H9 (cell line): ENCODE measurements around the gene KANSL1. TPM values are rescaled to one million over a fixed set of nuclear protein-coding genes. Genes with fewer than 3 reads are reported as not detected.
A peak's percentile ranks its signal among the peaks of the same experiment; 100 is the strongest.

Experiments used
- DNase-seq: peaks from one replicate; pipeline ENCODE4 v3.0.0-alpha.2; 2017
- H2AFZ ChIP-seq: one replicate; pipeline ENCODE4 v1.6.1; 2013; ENCODE audit warnings: mild to moderate bottlenecking, low read length, control low read depth, moderate library complexity
- H2AK5ac ChIP-seq: 2 replicates; pipeline ENCODE4 v1.6.1; 2013; ENCODE audit warnings: low read length, control low read depth, mixed read lengths; ENCODE audit not compliant: insufficient read length
- H2BK120ac ChIP-seq: one replicate; pipeline ENCODE4 v1.6.1; 2013; ENCODE audit warnings: low read depth, mild to moderate bottlenecking, low read length, control low read depth, inconsistent platforms; ENCODE audit not compliant: poor library complexity, severe bottlenecking
- H2BK12ac ChIP-seq: 2 replicates; pipeline ENCODE4 v1.6.1; 2013; ENCODE audit warnings: low read length, control low read depth, mixed read lengths, low read depth; ENCODE audit not compliant: insufficient read length
- H2BK15ac ChIP-seq: 2 replicates; pipeline ENCODE4 v1.6.1; 2013; ENCODE audit warnings: low read depth, low read length, control low read depth
- H2BK20ac ChIP-seq: one replicate; pipeline ENCODE4 v1.6.1; 2013; ENCODE audit warnings: low read depth, mild to moderate bottlenecking, low read length, control low read depth, inconsistent platforms; ENCODE audit not compliant: poor library complexity, severe bottlenecking
- H2BK5ac ChIP-seq: 2 replicates; pipeline ENCODE4 v1.6.1; 2013; ENCODE audit warnings: low read length, control low read depth, mixed read lengths; ENCODE audit not compliant: insufficient read length
- H3K14ac ChIP-seq: 2 replicates; pipeline ENCODE4 v1.6.1; 2013; ENCODE audit warnings: low read length, control low read depth; ENCODE audit not compliant: insufficient read depth
- H3K18ac ChIP-seq: 2 replicates; pipeline ENCODE4 v1.6.1; 2013; ENCODE audit warnings: low read depth, mild to moderate bottlenecking, mixed read lengths, low read length, control low read depth; ENCODE audit not compliant: insufficient read length
- H3K23ac ChIP-seq: 2 replicates; pipeline ENCODE4 v1.6.1; 2013; ENCODE audit warnings: low read length, control low read depth, mixed read lengths, low read depth; ENCODE audit not compliant: insufficient read length
- H3K23me2 ChIP-seq: 2 replicates; pipeline ENCODE4 v1.6.1; 2013; ENCODE audit warnings: low read depth, mild to moderate bottlenecking, mixed read lengths, low read length, control low read depth; ENCODE audit not compliant: insufficient read length, poor library complexity, severe bottlenecking
- H3K27ac ChIP-seq: 2 replicates; pipeline ENCODE4 v1.5.1; 2013; ENCODE audit warnings: low read length, control low read depth, mixed read lengths, low read depth; ENCODE audit not compliant: insufficient read length
- H3K27me3 ChIP-seq: 2 replicates; pipeline ENCODE4 v1.6.1; 2013; ENCODE audit warnings: low read length, control low read depth, inconsistent platforms; ENCODE audit not compliant: insufficient read depth
- H3K4ac ChIP-seq: 2 replicates; pipeline ENCODE4 v1.6.1; 2013; ENCODE audit warnings: low read depth, mild to moderate bottlenecking, control low read depth, inconsistent platforms, low read length, moderate library complexity
- H3K4me1 ChIP-seq: 2 replicates; pipeline ENCODE4 v1.6.1; 2013; ENCODE audit warnings: low read length, control low read depth, inconsistent platforms; ENCODE audit not compliant: insufficient read depth
- H3K4me2 ChIP-seq: 2 replicates; pipeline ENCODE4 v1.6.1; 2013; ENCODE audit warnings: low read length, control low read depth, mixed read lengths; ENCODE audit not compliant: insufficient read length, insufficient read depth
- H3K56ac ChIP-seq: 2 replicates; pipeline ENCODE4 v1.6.1; 2013; ENCODE audit warnings: low read depth, mild to moderate bottlenecking, mixed read lengths, low read length, control low read depth; ENCODE audit not compliant: insufficient read length
- H3K79me1 ChIP-seq: 2 replicates; pipeline ENCODE4 v1.6.1; 2013; ENCODE audit warnings: low read depth, mild to moderate bottlenecking, moderate library complexity, low read length, control low read depth, inconsistent platforms; ENCODE audit not compliant: insufficient read depth, poor library complexity, severe bottlenecking
- H3K79me2 ChIP-seq: 2 replicates; pipeline ENCODE4 v1.6.1; 2013; ENCODE audit warnings: low read length, control low read depth, inconsistent platforms; ENCODE audit not compliant: insufficient read depth
- H3K9ac ChIP-seq: 2 replicates; pipeline ENCODE4 v1.6.1; 2013; ENCODE audit warnings: low read length, control low read depth, mixed read lengths; ENCODE audit not compliant: insufficient read length; ENCODE audit errors: extremely low read depth
- H3K9me3 ChIP-seq: one replicate; pipeline ENCODE4 v1.6.1; 2013; ENCODE audit warnings: low read depth, low read length, inconsistent platforms; ENCODE audit not compliant: control insufficient read depth
- H3T11ph ChIP-seq: one replicate; pipeline ENCODE4 v1.6.1; 2013; ENCODE audit warnings: mild to moderate bottlenecking, low read length, control low read depth, inconsistent platforms
- H4K20me1 ChIP-seq: one replicate; pipeline ENCODE4 v1.6.1; 2013; ENCODE audit not compliant: control insufficient read depth, insufficient read length, insufficient read depth
- H4K5ac ChIP-seq: 2 replicates; pipeline ENCODE4 v1.6.1; 2013; ENCODE audit warnings: low read depth, mild to moderate bottlenecking, mixed read lengths, low read length, control low read depth; ENCODE audit not compliant: insufficient read length
- H4K8ac ChIP-seq: replicated peaks from 2 replicates; pipeline ENCODE4 v1.6.1; 2013; ENCODE audit warnings: low read length, control low read depth, mixed read lengths, low read depth; ENCODE audit not compliant: insufficient read length
- H4K91ac ChIP-seq: 2 replicates; pipeline ENCODE4 v1.6.1; 2013; ENCODE audit warnings: low read depth, mild to moderate bottlenecking, moderate library complexity, mixed read lengths, low read length, control low read depth; ENCODE audit not compliant: insufficient read length
- H3K27ac Mint-ChIP-seq, 3 experiments: 2 replicates in 2 of 3; 3 replicates in 1 of 3; pipeline ENCODE4 v1.8.0; 2020 to 2021; ENCODE audit warnings: mixed read lengths in 3 of 3, mild to moderate bottlenecking in 1 of 3, moderate library complexity in 1 of 3
- H3K27me3 Mint-ChIP-seq: 2 replicates; pipeline ENCODE4 v1.8.0; 2021; ENCODE audit warnings: low read depth, mild to moderate bottlenecking, moderate library complexity, mixed read lengths
- H3K36me3 Mint-ChIP-seq, 3 experiments: 2 replicates in 2 of 3; 3 replicates in 1 of 3; pipeline ENCODE4 v1.8.0; 2020 to 2021; ENCODE audit warnings: low read depth in 3 of 3, mixed read lengths in 3 of 3; ENCODE audit not compliant: insufficient read depth in 1 of 3
- H3K4me1 Mint-ChIP-seq, 2 experiments: 2 replicates each; pipeline ENCODE4 v1.8.0; 2020; ENCODE audit warnings: mixed read lengths in 2 of 2
- H3K4me3 Mint-ChIP-seq, 2 experiments: 2 replicates in 1 of 2; 3 replicates in 1 of 2; pipeline ENCODE4 v1.8.0; 2020 to 2021; ENCODE audit warnings: mild to moderate bottlenecking in 2 of 2, mixed read lengths in 2 of 2, moderate library complexity in 1 of 2
- H3K9me3 Mint-ChIP-seq, 2 experiments: 2 replicates in 1 of 2; 3 replicates in 1 of 2; pipeline ENCODE4 v1.8.0; 2020; ENCODE audit warnings: mild to moderate bottlenecking in 2 of 2, mixed read lengths in 2 of 2, moderate library complexity in 1 of 2
- WGBS: extraction: QIAGEN DNeasy Blood & Tissue Kit; methylation state at CpG from one replicate; pipeline ENCODE4 v1.1.7; 2013; ENCODE audit warnings: missing lambda C conversion rate, low lambda C conversion rate, mixed read lengths; ENCODE audit not compliant: insufficient read length; ENCODE audit errors: extremely low coverage; 5-methylcytosine and 5-hydroxymethylcytosine counted together
- total RNA-seq: library from RNA; stranded (reverse); gene quantifications from 2 replicates; pipeline ENCODE4 v1.2.1, GENCODE V29; 2021
- TF ChIP-seq, protein P1 (sequence below): fragments of 200-600 bp; sonication (generic); conservative IDR thresholded peaks from 3 replicates; pipeline ENCODE4 v1.8.0; 2021; ENCODE audit warnings: antibody characterized with exemption, mild to moderate bottlenecking

The KANSL1 gene
- total RNA-seq, 1 experiment from 2014 or later, result 114 TPM

DNA sequence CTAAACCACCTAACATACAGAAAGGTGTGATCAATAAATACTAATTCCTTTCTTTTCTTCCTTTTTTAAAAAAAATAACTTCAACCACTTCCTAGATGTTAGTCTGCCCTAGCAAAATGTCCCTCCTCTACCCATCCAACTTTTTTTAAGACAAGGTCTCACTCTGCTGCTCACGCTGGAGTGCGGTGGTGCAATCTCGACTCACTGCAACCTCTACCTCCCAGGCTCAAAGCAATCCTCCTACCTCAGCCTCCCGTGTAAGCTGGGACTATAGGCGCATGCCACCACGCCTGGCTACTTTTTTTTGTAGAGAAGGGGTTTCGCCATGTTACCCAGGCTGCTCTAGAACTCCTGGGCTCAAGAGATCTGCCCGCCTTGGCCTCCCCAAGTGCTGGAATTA lies 33.1 kb downstream of the KANSL1 start:
- no peak overlapping the region for H2BK20ac ChIP-seq
- H3K27me3 Mint-ChIP-seq, result no peaks in the 10 kb centered on the region
- H2AFZ ChIP-seq, result no peak overlapping the region
- H3K14ac ChIP-seq, result no peak overlapping the region
- DNase-seq, result no peak
- no peaks in the 10 kb centered on the region for H3K23me2 ChIP-seq
- H3K9me3 ChIP-seq, result no peaks in the 10 kb centered on the region
- H3K4me3 Mint-ChIP-seq, result no peak overlapping the region
- H3K9me3 Mint-ChIP-seq, result no peaks in the 10 kb centered on the region
- H3K4ac ChIP-seq, result no peak overlapping the region
- peaks cover 62 to 63% of the 10 kb centered on the region in 2 experiments for H3K4me1 Mint-ChIP-seq
- no peak overlapping the region for H4K8ac ChIP-seq
- H3K9ac ChIP-seq, result no peak overlapping the region
- WGBS, result no CpG with 5 or more reads among the region's 8 CpGs
- no peak overlapping the region for H2BK15ac ChIP-seq
- H2BK12ac ChIP-seq, result no peak overlapping the region
- peaks cover 2 to 11% (median 4%) of the 10 kb centered on the region in 3 experiments; a peak in 5 of 7 replicates for H3K36me3 Mint-ChIP-seq
- H3K27me3 ChIP-seq, result no peaks in the 10 kb centered on the region; the same call in 1 of the 2 replicates
- peaks cover 83% of the 10 kb centered on the region for H3K79me2 ChIP-seq
- H4K91ac ChIP-seq, result no peak overlapping the region
- no peaks in the 10 kb centered on the region for H4K20me1 ChIP-seq
- H3K27ac Mint-ChIP-seq, result peak overlapping the region in 1 of 3 experiments; percentile 6; a peak in 2 of 7 replicates
- H3T11ph ChIP-seq, result no peak overlapping the region
- no peak overlapping the region for H2BK5ac ChIP-seq
- H3K23ac ChIP-seq, result no peak overlapping the region
- H2BK120ac ChIP-seq, result no peak overlapping the region
- H3K4me2 ChIP-seq, result no peak overlapping the region
- H2AK5ac ChIP-seq, result no peak overlapping the region
- H3K18ac ChIP-seq, result no peak overlapping the region
- no peak overlapping the region for H3K27ac ChIP-seq
- H3K56ac ChIP-seq, result no peak overlapping the region
- TF ChIP-seq, protein P1, sequence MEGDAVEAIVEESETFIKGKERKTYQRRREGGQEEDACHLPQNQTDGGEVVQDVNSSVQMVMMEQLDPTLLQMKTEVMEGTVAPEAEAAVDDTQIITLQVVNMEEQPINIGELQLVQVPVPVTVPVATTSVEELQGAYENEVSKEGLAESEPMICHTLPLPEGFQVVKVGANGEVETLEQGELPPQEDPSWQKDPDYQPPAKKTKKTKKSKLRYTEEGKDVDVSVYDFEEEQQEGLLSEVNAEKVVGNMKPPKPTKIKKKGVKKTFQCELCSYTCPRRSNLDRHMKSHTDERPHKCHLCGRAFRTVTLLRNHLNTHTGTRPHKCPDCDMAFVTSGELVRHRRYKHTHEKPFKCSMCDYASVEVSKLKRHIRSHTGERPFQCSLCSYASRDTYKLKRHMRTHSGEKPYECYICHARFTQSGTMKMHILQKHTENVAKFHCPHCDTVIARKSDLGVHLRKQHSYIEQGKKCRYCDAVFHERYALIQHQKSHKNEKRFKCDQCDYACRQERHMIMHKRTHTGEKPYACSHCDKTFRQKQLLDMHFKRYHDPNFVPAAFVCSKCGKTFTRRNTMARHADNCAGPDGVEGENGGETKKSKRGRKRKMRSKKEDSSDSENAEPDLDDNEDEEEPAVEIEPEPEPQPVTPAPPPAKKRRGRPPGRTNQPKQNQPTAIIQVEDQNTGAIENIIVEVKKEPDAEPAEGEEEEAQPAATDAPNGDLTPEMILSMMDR, result no peak
- peaks cover 6% of the 10 kb centered on the region for H3K4me1 ChIP-seq
- no peak overlapping the region for H4K5ac ChIP-seq
- H3K79me1 ChIP-seq, result peaks cover 12% of the 10 kb centered on the region
